GM19438 (cell line): ENCODE results near the gene RBM8A.

Source experiments
- ATAC-seq: cut with Tn5 transposase; IDR thresholded peaks from one replicate; pipeline ENCODE4 v1.9.1; 2021; ENCODE audit warnings: low read depth; ENCODE audit not compliant: unreplicated experiment

The RBM8A gene

GRCh38 chr1:145927063-145927886 is at the start of gene RBM8A:
RBM8A (minus strand) TSS chr1:145927484; CDS start chr1:145927426, 58 bp downstream.
- ATAC-seq = peak; percentile 95

GRCh38 chr1:145977016-145977415 is 49.7 kb upstream of the RBM8A start:
- ATAC-seq = no peak

GRCh38 chr1:145975216-145975615 is 47.9 kb upstream of the RBM8A start:
- no peak for ATAC-seq

GRCh38 chr1:145974721-145975120 is 47.4 kb upstream of the RBM8A start:
- no peak for ATAC-seq

GRCh38 chr1:145972580-145972979 is 45.3 kb upstream of the RBM8A start:
- no peak for ATAC-seq

GRCh38 chr1:145967288-145967687 is 40.0 kb upstream of the RBM8A start:
- ATAC-seq = no peak

GRCh38 chr1:145965119-145965744 is 37.9 kb upstream of the RBM8A start:
- ATAC-seq = no peak

- peak; percentile 82 for ATAC-seq
Observed at GRCh38 chr1:145964328-145965118, 37.2 kb upstream of the RBM8A start, which contains the start of the genes ANKRD34A and POLR3GL. ANKRD34A (minus strand) TSS chr1:145964575; CDS start chr1:145961759, 2,816 bp downstream. POLR3GL (plus strand) TSS chr1:145964690; CDS start chr1:145974866, 10,176 bp downstream.

- ATAC-seq = no peak
Observed at GRCh38 chr1:145963265-145964019, 36.2 kb upstream of the RBM8A start.

GRCh38 chr1:145962157-145963102 is 35.1 kb upstream of the RBM8A start:
- ATAC-seq = no peak

- ATAC-seq = no peak
Observed at GRCh38 chr1:145961425-145962156, 34.3 kb upstream of the RBM8A start.

GRCh38 chr1:145961109-145961424 is 33.8 kb upstream of the RBM8A start:
- no peak for ATAC-seq

- ATAC-seq = no peak
Observed at GRCh38 chr1:145960468-145961108, 33.3 kb upstream of the RBM8A start.

- ATAC-seq = no peak
Observed at GRCh38 chr1:145959957-145960467, 32.7 kb upstream of the RBM8A start.

GRCh38 chr1:145959333-145959732 is 32.0 kb upstream of the RBM8A start:
- no peak for ATAC-seq

- no peak for ATAC-seq
Observed at GRCh38 chr1:145958734-145959133, 31.4 kb upstream of the RBM8A start.

GRCh38 chr1:145957443-145958319 is 30.4 kb upstream of the RBM8A start, which contains the start of gene LIX1L:
LIX1L (minus strand) TSS chr1:145958017; CDS start chr1:145957927, 90 bp downstream.
- peak; percentile 84 for ATAC-seq
